Nephron (organoid): ENCODE measurements around the gene TRAPPC12.
A peak's percentile ranks its signal among the peaks of the same experiment; 100 is the strongest.
"Not testable (repeated sequence)": the region's sequence is repeated elsewhere in the genome, so short reads cannot be mapped to it uniquely, and the experiment has no call there.

Experiments used
- H3K27ac Mint-ChIP-seq, 3 experiments: 2 replicates each; pipeline ENCODE4 v1.8.0; 2020; ENCODE audit warnings: mixed read lengths in 3 of 3, mild to moderate bottlenecking in 2 of 3, moderate library complexity in 1 of 3
- H3K27me3 Mint-ChIP-seq: 2 replicates; pipeline ENCODE4 v1.8.0; 2021; ENCODE audit warnings: low read depth, mild to moderate bottlenecking, moderate library complexity, mixed read lengths
- H3K36me3 Mint-ChIP-seq: 2 replicates; pipeline ENCODE4 v1.8.0; 2020; ENCODE audit warnings: low read depth, mixed read lengths
- H3K4me1 Mint-ChIP-seq: 2 replicates; pipeline ENCODE4 v1.8.0; 2020; ENCODE audit warnings: mixed read lengths
- H3K4me3 Mint-ChIP-seq, 3 experiments: 2 replicates each; pipeline ENCODE4 v1.8.0; 2020; ENCODE audit warnings: mild to moderate bottlenecking in 3 of 3, mixed read lengths in 3 of 3, moderate library complexity in 2 of 3
- H3K9me3 Mint-ChIP-seq: 2 replicates; pipeline ENCODE4 v1.8.0; 2020; ENCODE audit warnings: mixed read lengths
- CTCF ChIP-seq, 3 experiments: fragments of 200-600 bp; sonication (generic); IDR thresholded peaks; one replicate each; pipeline ENCODE4 v1.5.0; 2021; ENCODE audit warnings: antibody characterized with exemption in 3 of 3; ENCODE audit not compliant: unreplicated experiment in 3 of 3

The TRAPPC12 gene

GRCh38 chr2:3451926-3452671, 72.6 kb downstream of the TRAPPC12 start:
- TF ChIP-seq CTCF (IDR thresholded peaks at IDR 0.05; ENCODE audit: unreplicated experiment in 3 of 3), result no peak
- Mint-ChIP-seq H3K9me3 (no peaks in the 10 kb centered on the region), H3K27ac (peak overlapping the region; percentile 82 to 95 (median 86)), H3K4me3 (peak overlapping the region in 1 of 3 experiments; percentile 42), H3K4me1 (peaks cover 69% of the 10 kb centered on the region), H3K27me3 (no peaks in the 10 kb centered on the region), H3K36me3 (peaks cover 54% of the 10 kb centered on the region)

GRCh38 chr2:3453190-3453999, 73.9 kb downstream of the TRAPPC12 start:
- H3K27ac Mint-ChIP-seq, result peak overlapping the region in 1 of 3 experiments; percentile 46
- H3K27me3 Mint-ChIP-seq, result no peaks in the 10 kb centered on the region
- no peak overlapping the region for H3K4me3 Mint-ChIP-seq
- H3K36me3 Mint-ChIP-seq, result peaks cover 46% of the 10 kb centered on the region
- peaks cover 58% of the 10 kb centered on the region for H3K4me1 Mint-ChIP-seq
- H3K9me3 Mint-ChIP-seq, result no peaks in the 10 kb centered on the region
- no peak for TF ChIP-seq CTCF (IDR thresholded peaks at IDR 0.05; ENCODE audit: unreplicated experiment in 3 of 3)

- Mint-ChIP-seq H3K27ac (peak overlapping the region in 1 of 3 experiments; percentile 46), H3K36me3 (peaks cover 42% of the 10 kb centered on the region), H3K4me1 (peaks cover 57% of the 10 kb centered on the region)
- not testable (repeated sequence) for H3K9me3 Mint-ChIP-seq, H3K4me3 Mint-ChIP-seq, H3K27me3 Mint-ChIP-seq
Measured at GRCh38 chr2:3454005-3454404, 74.5 kb downstream of the TRAPPC12 start.

- peaks cover 37% of the 10 kb centered on the region for H3K36me3 Mint-ChIP-seq
- H3K4me3 Mint-ChIP-seq, result no peak overlapping the region
- no peak overlapping the region for H3K27ac Mint-ChIP-seq
- H3K27me3 Mint-ChIP-seq, result no peaks in the 10 kb centered on the region
- TF ChIP-seq CTCF (IDR thresholded peaks at IDR 0.05; ENCODE audit: unreplicated experiment in 3 of 3), result no peak
- H3K4me1 Mint-ChIP-seq, result peaks cover 54% of the 10 kb centered on the region
- H3K9me3 Mint-ChIP-seq, result no peaks in the 10 kb centered on the region
Measured at GRCh38 chr2:3454802-3455201, 75.3 kb downstream of the TRAPPC12 start.

- Mint-ChIP-seq H3K4me1 (peaks cover 46% of the 10 kb centered on the region), H3K4me3 (no peak overlapping the region), H3K36me3 (peaks cover 33% of the 10 kb centered on the region), H3K27ac (no peak overlapping the region), H3K27me3 (no peaks in the 10 kb centered on the region), H3K9me3 (no peaks in the 10 kb centered on the region)
- TF ChIP-seq CTCF (IDR thresholded peaks at IDR 0.05; ENCODE audit: unreplicated experiment in 3 of 3), result no peak
Measured at GRCh38 chr2:3456125-3456524, 76.6 kb downstream of the TRAPPC12 start.

GRCh38 chr2:3457524-3458395, 78.3 kb downstream of the TRAPPC12 start:
- Mint-ChIP-seq H3K4me3 (no peak overlapping the region), H3K36me3 (peaks cover 33% of the 10 kb centered on the region), H3K9me3 (no peaks in the 10 kb centered on the region), H3K27ac (no peak overlapping the region), H3K27me3 (no peaks in the 10 kb centered on the region), H3K4me1 (peaks cover 39% of the 10 kb centered on the region)
- TF ChIP-seq CTCF (IDR thresholded peaks at IDR 0.05; ENCODE audit: unreplicated experiment in 3 of 3), result no peak
